Lower leg skin (tissue), 3 donors: ENCODE data around the gene BMP10.

ENCODE experiments used
- CTCF ChIP-seq, 3 donors: fragments of 450-650 bp; IDR thresholded peaks; one replicate each; pipeline ENCODE4 v1.5.1; 2016; ENCODE audit warnings: antibody characterized with exemption in 3 of 3, mild to moderate bottlenecking in 3 of 3, moderate library complexity in 2 of 3
- POLR2A ChIP-seq, 2 donors: fragments of 450-650 bp; IDR thresholded peaks; one replicate each; pipeline ENCODE4 v1.6.1; 2016 to 2017; ENCODE audit warnings: antibody characterized with exemption in 2 of 2, mild to moderate bottlenecking in 1 of 2, moderate library complexity in 1 of 2

GRCh38 chr2:68918497-68918896, 47.3 kb upstream of the BMP10 start:
- no peak for TF ChIP-seq CTCF (IDR thresholded peaks at IDR 0.05)
- TF ChIP-seq POLR2A (IDR thresholded peaks at IDR 0.05), result no peak
